ENCODE measurements around the gene SH2B3. TPM values are rescaled to one million over a fixed set of nuclear protein-coding genes. Genes with fewer than 3 reads are reported as not detected.

SH2B3 gene
- total RNA-seq, 1 donor from 2014 or later = 47.1 TPM

DNA sequence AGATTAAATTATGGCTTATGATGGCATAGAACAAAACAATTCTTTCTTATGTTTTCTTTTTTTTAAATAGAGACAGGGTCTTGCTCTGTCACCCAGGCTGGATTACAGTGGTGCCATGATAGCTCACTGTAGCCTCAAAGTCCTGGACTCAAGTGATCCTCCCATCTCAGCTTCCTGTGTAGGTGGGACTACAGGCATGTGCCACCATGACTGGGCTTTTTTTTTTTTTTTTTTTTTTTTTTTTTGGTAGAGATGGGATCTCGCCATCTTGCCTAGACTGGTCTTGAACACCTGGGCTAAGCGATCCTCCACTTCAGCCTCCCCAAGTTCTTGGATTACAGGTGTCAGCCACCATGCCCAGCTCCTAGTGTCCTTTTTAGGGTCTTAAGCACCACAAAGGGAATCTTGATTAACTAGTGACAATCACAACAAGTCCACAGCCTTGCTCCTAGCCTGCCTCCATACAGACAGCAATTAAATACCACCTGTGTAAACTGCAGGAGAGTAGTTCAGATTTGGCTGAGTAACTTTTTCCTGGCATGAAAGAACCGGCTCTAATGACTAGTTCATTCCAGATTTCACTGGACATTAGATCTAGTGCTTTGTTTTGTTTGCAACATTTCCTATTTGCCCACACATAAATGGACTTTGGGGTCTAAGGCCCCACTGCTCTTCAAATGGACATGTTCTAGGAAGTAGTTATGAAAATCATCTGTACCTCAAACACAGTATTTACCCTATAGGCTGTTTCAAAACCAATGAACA, 61.6 kb downstream of the SH2B3 start:
- H3K36me3 ChIP-seq = peaks cover 52% of the 10 kb centered on the region
- no peaks in the 10 kb centered on the region for H3K27me3 ChIP-seq
- H3K27ac ChIP-seq = no peak overlapping the region
- no peaks in the 10 kb centered on the region for H3K9me3 ChIP-seq
- TF ChIP-seq, protein P1, sequence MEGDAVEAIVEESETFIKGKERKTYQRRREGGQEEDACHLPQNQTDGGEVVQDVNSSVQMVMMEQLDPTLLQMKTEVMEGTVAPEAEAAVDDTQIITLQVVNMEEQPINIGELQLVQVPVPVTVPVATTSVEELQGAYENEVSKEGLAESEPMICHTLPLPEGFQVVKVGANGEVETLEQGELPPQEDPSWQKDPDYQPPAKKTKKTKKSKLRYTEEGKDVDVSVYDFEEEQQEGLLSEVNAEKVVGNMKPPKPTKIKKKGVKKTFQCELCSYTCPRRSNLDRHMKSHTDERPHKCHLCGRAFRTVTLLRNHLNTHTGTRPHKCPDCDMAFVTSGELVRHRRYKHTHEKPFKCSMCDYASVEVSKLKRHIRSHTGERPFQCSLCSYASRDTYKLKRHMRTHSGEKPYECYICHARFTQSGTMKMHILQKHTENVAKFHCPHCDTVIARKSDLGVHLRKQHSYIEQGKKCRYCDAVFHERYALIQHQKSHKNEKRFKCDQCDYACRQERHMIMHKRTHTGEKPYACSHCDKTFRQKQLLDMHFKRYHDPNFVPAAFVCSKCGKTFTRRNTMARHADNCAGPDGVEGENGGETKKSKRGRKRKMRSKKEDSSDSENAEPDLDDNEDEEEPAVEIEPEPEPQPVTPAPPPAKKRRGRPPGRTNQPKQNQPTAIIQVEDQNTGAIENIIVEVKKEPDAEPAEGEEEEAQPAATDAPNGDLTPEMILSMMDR (IDR thresholded peaks at IDR 0.05) = no peak
- no peak for DNase-seq
- no peaks in the 10 kb centered on the region for H3K4me1 ChIP-seq
- ATAC-seq = no peak
- intact Hi-C loops (cut with DNase I) = no loop called here
- H3K4me3 ChIP-seq = no peak overlapping the region

DNA sequence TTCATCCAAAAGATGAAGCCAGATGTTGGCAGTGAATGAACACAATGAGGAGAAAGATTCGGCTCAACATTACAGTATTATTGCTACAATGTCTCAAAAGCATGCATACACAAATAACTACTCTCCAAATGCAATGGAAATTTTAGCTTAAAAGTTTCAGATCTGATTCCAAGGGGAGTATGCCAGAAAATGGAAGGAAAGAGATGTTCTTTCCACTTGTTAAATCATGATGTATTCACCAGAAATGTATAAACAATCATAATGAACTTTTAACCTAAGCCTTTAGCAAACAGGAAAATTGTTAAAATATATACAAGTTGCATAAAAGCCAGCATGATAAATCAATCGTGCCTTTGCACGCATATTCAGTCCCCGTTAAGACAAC, 62.1 kb downstream of the SH2B3 start:
- Histone ChIP-seq H3K9me3 (no peaks in the 10 kb centered on the region), H3K27ac (no peak overlapping the region), H3K36me3 (peaks cover 58% of the 10 kb centered on the region), H3K4me1 (no peaks in the 10 kb centered on the region), H3K27me3 (no peaks in the 10 kb centered on the region), H3K4me3 (no peak overlapping the region)
- no peak for DNase-seq
- TF ChIP-seq, protein P1 (IDR thresholded peaks at IDR 0.05) = no peak
- ATAC-seq = no peak
- intact Hi-C loops (cut with DNase I) = no loop called here

DNA sequence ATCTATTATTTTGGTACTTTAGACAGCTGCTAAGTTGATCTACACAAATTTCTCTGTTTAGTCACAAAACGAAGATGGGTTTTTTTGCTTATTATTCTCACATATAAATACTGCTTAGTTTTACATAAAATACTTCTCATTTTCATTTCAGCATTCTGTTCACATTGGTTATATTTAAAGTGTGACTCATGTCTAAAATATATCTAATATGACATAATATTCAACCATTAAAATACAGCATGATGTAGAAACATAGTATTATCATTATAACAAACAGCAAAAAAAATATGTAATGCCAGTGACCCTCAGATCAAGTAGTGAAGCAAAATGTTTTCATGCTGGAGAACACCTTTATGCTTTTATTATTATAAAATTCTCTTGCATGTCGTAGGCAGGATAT, 63.7 kb downstream of the SH2B3 start:
- Histone ChIP-seq H3K4me3 (no peak overlapping the region), H3K27me3 (no peaks in the 10 kb centered on the region), H3K9me3 (no peaks in the 10 kb centered on the region), H3K4me1 (no peaks in the 10 kb centered on the region), H3K36me3 (peaks cover 68% of the 10 kb centered on the region), H3K27ac (no peak overlapping the region)
- intact Hi-C loops (cut with DNase I) = no loop called here
- TF ChIP-seq, protein P1 (IDR thresholded peaks at IDR 0.05) = no peak
- ATAC-seq = no peak
- DNase-seq = no peak

DNA sequence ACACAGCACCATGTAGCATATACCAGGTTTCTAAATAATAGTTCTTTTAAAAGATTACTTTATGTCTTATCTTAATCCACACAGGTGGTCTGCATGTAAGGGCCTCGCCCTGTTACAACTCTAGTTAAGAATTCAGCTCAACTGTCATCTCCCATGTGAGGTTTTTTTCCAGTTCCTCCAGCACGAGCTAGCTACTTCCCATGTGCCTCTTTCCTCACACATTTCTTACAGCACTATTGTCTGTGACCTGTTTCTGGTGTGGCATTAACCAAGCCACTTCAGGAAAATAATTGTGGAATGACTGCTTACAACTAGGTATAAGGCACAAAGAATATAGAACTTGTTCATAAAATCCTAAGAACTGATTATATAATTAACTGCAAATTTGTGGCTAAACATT, 65.5 kb downstream of the SH2B3 start:
- Histone ChIP-seq H3K9me3 (no peaks in the 10 kb centered on the region), H3K4me1 (no peaks in the 10 kb centered on the region), H3K36me3 (peaks cover 78% of the 10 kb centered on the region), H3K27me3 (no peaks in the 10 kb centered on the region), H3K4me3 (no peak overlapping the region), H3K27ac (no peak overlapping the region)
- TF ChIP-seq, protein P1 (IDR thresholded peaks at IDR 0.05) = no peak
- DNase-seq = no peak
- ATAC-seq = no peak
- intact Hi-C loops (cut with DNase I) = no loop called here

DNA sequence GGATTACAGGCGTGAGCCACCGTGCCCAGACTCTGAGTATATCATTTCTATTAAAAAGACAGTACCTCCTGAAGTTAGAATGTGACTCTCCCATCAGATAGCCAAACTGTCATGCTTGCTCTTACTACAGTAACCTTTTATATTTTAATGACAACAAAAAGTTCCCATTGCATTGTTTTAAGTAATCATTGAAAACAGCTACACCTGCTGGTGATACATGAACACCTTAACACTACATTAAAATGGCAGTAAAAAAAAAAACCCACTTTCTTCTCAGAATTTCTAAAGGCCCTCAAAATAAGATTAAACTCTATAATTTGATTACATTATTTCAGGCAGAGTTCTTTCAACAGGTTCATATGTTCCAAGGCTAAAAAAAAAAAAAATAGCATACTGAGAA, 76.7 kb downstream of the SH2B3 start:
- ATAC-seq = no peak
- H3K9me3 ChIP-seq = no peaks in the 10 kb centered on the region
- DNase-seq = no peak
- intact Hi-C loops (cut with DNase I) = no loop called here
- H3K4me1 ChIP-seq = no peaks in the 10 kb centered on the region
- H3K27me3 ChIP-seq = no peaks in the 10 kb centered on the region
- H3K4me3 ChIP-seq = no peak overlapping the region
- peaks cover 83% of the 10 kb centered on the region for H3K36me3 ChIP-seq
- H3K27ac ChIP-seq = no peak overlapping the region
- TF ChIP-seq, protein P1 (IDR thresholded peaks at IDR 0.05) = peak; percentile 24

Measured in upper lobe of right lung (tissue), 1 donor.